ENCODE results near the gene DLGAP1.

DLGAP1 gene

DNA sequence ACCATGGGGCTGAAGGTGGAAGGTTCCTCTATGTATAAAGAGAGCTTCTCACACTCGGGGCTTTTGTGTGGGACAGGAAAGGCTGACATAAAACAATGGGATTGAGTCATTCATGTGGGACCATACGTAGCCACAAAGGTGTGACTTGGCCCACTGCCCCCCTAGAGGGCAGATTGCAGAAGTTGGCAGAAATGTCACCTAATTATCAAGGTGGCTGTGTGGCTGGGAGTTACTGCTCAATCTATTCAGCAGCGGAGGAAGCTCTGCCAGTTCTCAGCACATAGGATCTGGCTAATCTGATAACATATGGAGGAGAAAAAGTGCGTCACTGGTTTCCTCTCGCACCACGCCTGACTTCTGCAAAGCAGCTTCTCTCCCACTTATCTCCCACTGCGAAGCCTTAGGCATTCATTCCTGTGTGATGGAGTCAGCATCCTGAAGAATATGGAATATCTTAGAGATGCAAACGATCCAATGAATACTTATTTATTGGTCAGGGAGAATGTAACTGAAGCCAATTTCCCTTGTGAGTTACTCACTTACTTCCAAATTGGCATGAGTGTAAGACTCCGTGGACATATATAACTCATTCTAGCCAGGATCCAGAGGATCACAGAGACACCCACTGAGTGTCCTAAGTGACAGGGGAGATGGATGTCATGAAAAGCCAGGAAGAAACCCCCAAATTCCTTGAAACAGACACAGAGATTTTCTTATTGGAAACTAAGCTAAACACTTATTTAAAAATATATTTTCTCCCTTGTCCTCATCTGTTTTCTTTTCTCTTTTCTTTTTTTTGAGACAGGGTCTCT lies 660.4 kb downstream of the DLGAP1 start:
- H3K36me3 ChIP-seq, result no peaks in the 10 kb centered on the region
- peaks cover 18% of the 10 kb centered on the region for H3K27me3 ChIP-seq
- no peaks in the 10 kb centered on the region for H3K4me1 ChIP-seq (ENCODE audit: control insufficient read depth in 1 of 2, insufficient read depth in 1 of 2, low read depth in 1 of 2, low read length in 1 of 2)
- H3K27ac ChIP-seq, result no peak overlapping the region
- no peaks in the 10 kb centered on the region for H3K9me3 ChIP-seq
- no peak overlapping the region for H3K4me3 ChIP-seq (ENCODE audit: low read depth in 1 of 2, low read length in 1 of 2)
- TF ChIP-seq, protein P1, sequence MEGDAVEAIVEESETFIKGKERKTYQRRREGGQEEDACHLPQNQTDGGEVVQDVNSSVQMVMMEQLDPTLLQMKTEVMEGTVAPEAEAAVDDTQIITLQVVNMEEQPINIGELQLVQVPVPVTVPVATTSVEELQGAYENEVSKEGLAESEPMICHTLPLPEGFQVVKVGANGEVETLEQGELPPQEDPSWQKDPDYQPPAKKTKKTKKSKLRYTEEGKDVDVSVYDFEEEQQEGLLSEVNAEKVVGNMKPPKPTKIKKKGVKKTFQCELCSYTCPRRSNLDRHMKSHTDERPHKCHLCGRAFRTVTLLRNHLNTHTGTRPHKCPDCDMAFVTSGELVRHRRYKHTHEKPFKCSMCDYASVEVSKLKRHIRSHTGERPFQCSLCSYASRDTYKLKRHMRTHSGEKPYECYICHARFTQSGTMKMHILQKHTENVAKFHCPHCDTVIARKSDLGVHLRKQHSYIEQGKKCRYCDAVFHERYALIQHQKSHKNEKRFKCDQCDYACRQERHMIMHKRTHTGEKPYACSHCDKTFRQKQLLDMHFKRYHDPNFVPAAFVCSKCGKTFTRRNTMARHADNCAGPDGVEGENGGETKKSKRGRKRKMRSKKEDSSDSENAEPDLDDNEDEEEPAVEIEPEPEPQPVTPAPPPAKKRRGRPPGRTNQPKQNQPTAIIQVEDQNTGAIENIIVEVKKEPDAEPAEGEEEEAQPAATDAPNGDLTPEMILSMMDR (IDR thresholded peaks at IDR 0.05), result no peak

DNA sequence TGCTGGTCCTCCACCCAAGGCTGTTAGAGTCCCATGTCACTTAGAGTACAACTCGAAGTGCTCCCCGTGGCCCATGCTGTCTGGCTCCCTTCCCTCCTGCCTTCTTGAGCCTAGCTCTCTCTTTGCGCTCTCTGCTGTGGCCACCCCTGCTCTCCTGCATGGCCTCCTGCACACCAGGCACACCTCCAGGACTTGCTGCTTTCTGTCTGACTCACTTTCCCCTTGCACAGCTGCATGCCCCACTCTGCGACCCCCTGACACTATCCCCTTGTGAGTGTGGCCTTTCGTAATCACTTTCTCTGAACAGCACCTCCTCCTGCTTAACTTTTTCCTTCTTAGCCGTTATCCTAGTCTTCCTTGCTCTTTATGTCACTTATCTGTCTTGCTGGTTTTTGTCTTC lies 661.6 kb downstream of the DLGAP1 start:
- no peak overlapping the region for H3K27ac ChIP-seq
- TF ChIP-seq, protein P1 (IDR thresholded peaks at IDR 0.05), result no peak
- no peaks in the 10 kb centered on the region for H3K36me3 ChIP-seq
- no peaks in the 10 kb centered on the region for H3K9me3 ChIP-seq
- peaks cover 18% of the 10 kb centered on the region for H3K27me3 ChIP-seq
- no peaks in the 10 kb centered on the region for H3K4me1 ChIP-seq (ENCODE audit: control insufficient read depth in 1 of 2, insufficient read depth in 1 of 2, low read depth in 1 of 2, low read length in 1 of 2)
- H3K4me3 ChIP-seq (ENCODE audit: low read depth in 1 of 2, low read length in 1 of 2), result no peak overlapping the region

DNA sequence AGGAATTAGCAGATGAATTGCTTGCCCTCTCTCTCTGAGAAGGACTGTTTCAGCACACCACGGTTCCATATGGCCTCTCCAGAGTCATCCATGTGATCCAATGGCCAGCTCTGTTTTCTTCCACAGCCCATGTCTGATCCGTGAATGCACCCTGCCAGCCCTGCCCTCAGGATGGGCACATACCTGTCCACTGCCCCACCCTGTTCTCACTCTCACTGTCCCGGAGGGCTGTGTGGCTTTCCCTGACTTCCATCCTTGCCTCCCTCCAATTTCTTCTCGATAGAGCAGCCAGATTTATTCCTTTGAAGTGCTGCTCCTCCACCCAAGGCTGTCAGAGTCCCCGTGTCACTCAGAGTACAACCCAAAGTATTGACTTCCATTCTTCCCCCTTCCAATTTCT lies 662.0 kb downstream of the DLGAP1 start:
- TF ChIP-seq, protein P1 (IDR thresholded peaks at IDR 0.05), result no peak
- no peaks in the 10 kb centered on the region for H3K36me3 ChIP-seq
- no peak overlapping the region for H3K27ac ChIP-seq
- H3K27me3 ChIP-seq, result peaks cover 18% of the 10 kb centered on the region
- no peak overlapping the region for H3K4me3 ChIP-seq (ENCODE audit: low read depth in 1 of 2, low read length in 1 of 2)
- no peaks in the 10 kb centered on the region for H3K9me3 ChIP-seq
- no peaks in the 10 kb centered on the region for H3K4me1 ChIP-seq (ENCODE audit: control insufficient read depth in 1 of 2, insufficient read depth in 1 of 2, low read depth in 1 of 2, low read length in 1 of 2)

DNA sequence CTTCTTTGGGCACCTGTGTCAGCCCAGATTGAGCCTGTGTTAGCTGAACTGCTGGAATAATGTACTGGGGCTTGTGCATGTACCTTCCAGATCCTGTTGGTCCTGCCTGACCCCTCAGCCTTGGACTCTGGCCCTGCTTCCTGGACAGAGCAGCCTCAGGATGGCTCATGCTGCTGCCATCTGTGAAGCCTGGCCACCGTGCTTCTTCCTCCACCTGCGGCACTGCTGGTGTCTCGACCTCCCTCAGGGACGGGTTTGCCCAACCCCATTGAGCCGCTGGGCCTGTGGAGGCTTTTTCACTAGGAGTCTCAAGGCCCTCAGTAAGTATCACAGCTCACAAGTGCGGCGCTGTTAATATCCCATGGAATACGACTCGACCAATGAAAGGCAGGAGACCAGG lies 662.4 kb downstream of the DLGAP1 start:
- H3K27me3 ChIP-seq, result peaks cover 18% of the 10 kb centered on the region
- no peaks in the 10 kb centered on the region for H3K9me3 ChIP-seq
- H3K36me3 ChIP-seq, result no peaks in the 10 kb centered on the region
- H3K4me1 ChIP-seq (ENCODE audit: control insufficient read depth in 1 of 2, insufficient read depth in 1 of 2, low read depth in 1 of 2, low read length in 1 of 2), result no peaks in the 10 kb centered on the region
- TF ChIP-seq, protein P1 (IDR thresholded peaks at IDR 0.05), result no peak
- no peak overlapping the region for H3K27ac ChIP-seq
- H3K4me3 ChIP-seq (ENCODE audit: low read depth in 1 of 2, low read length in 1 of 2), result no peak overlapping the region

- no peak overlapping the region for H3K4me3 ChIP-seq (ENCODE audit: low read depth in 1 of 2, low read length in 1 of 2)
- no peaks in the 10 kb centered on the region for H3K36me3 ChIP-seq
- H3K4me1 ChIP-seq (ENCODE audit: control insufficient read depth in 1 of 2, insufficient read depth in 1 of 2, low read depth in 1 of 2, low read length in 1 of 2), result no peaks in the 10 kb centered on the region
- no peaks in the 10 kb centered on the region for H3K9me3 ChIP-seq
- H3K27ac ChIP-seq, result no peak overlapping the region
- TF ChIP-seq, protein P1 (IDR thresholded peaks at IDR 0.05), result no peak
- H3K27me3 ChIP-seq, result peaks cover 18% of the 10 kb centered on the region
These were observed 663.9 kb downstream of the DLGAP1 start for GRCh38 chr18:3791238-3791637.

Measured in neutrophil (primary cell).